Lower lobe of right lung (tissue), 2 donors: ENCODE data around the gene LAMA2. TPM values are rescaled to one million over a fixed set of nuclear protein-coding genes. Genes with fewer than 3 reads are reported as not detected.

Experiments
- ATAC-seq, 2 donors: fragments of 200-7000 bp; cut with Tn5 transposase; one replicate each; pipeline ENCODE4 v1.9.1; 2020 to 2022; ENCODE audit warnings: mild to moderate bottlenecking in 2 of 2, moderate library complexity in 2 of 2
- DNase-seq: peaks from one replicate; pipeline ENCODE4 v3.0.0-alpha.2; 2020
- H3K27ac ChIP-seq: fragments of 200-600 bp; one replicate; pipeline ENCODE4 v1.8.0; 2022
- H3K27me3 ChIP-seq: fragments of 200-600 bp; one replicate; pipeline ENCODE4 v1.8.0; 2022; ENCODE audit warnings: low read depth
- H3K36me3 ChIP-seq: fragments of 200-600 bp; one replicate; pipeline ENCODE4 v1.8.0; 2022; ENCODE audit warnings: mild to moderate bottlenecking
- H3K4me1 ChIP-seq: fragments of 200-600 bp; one replicate; pipeline ENCODE4 v1.8.0; 2022
- H3K4me3 ChIP-seq: fragments of 200-600 bp; one replicate; pipeline ENCODE4 v1.8.0; 2022; ENCODE audit warnings: mild to moderate bottlenecking
- H3K9me3 ChIP-seq: fragments of 200-600 bp; one replicate; pipeline ENCODE4 v1.8.0; 2022
- intact Hi-C: fragments of 100-400 bp; cut with DNase I; formaldehyde crosslinking; loops from one replicate; pipeline ENCODE4 v1.11.0; 2022
- total RNA-seq: library from RNA; stranded (reverse); fragmentation: NEBNext Ultra II Directional; extraction: Animal tissue kit (Norgen Biotek cat#: 25700); gene quantifications from one replicate; pipeline ENCODE4 v1.2.1, GENCODE V29; 2021
- TF ChIP-seq, protein P1 (sequence below): fragments of 200-600 bp; IDR thresholded peaks from one replicate; pipeline ENCODE4 v1.8.0; 2022; ENCODE audit warnings: antibody characterized with exemption, mild to moderate bottlenecking
- donor health status: DM: no; HTN: yes; CAD: no; lungs with severe emphysema.

The LAMA2 gene
- total RNA-seq, 1 donor from 2014 or later, result 49.6 TPM

- no peaks in the 10 kb centered on the region for H3K4me1 ChIP-seq
- ATAC-seq (no peak), DNase-seq (no peak)
- no peak overlapping the region for H3K27ac ChIP-seq
- TF ChIP-seq, protein P1, sequence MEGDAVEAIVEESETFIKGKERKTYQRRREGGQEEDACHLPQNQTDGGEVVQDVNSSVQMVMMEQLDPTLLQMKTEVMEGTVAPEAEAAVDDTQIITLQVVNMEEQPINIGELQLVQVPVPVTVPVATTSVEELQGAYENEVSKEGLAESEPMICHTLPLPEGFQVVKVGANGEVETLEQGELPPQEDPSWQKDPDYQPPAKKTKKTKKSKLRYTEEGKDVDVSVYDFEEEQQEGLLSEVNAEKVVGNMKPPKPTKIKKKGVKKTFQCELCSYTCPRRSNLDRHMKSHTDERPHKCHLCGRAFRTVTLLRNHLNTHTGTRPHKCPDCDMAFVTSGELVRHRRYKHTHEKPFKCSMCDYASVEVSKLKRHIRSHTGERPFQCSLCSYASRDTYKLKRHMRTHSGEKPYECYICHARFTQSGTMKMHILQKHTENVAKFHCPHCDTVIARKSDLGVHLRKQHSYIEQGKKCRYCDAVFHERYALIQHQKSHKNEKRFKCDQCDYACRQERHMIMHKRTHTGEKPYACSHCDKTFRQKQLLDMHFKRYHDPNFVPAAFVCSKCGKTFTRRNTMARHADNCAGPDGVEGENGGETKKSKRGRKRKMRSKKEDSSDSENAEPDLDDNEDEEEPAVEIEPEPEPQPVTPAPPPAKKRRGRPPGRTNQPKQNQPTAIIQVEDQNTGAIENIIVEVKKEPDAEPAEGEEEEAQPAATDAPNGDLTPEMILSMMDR, result no peak
- H3K9me3 ChIP-seq, result no peaks in the 10 kb centered on the region
- H3K36me3 ChIP-seq, result no peaks in the 10 kb centered on the region
- H3K27me3 ChIP-seq, result no peaks in the 10 kb centered on the region
- no peak overlapping the region for H3K4me3 ChIP-seq
- intact Hi-C loops, result no loop called here
These were observed 572.3 kb downstream of the LAMA2 start for GRCh38 chr6:129455126-129455769.

DNA sequence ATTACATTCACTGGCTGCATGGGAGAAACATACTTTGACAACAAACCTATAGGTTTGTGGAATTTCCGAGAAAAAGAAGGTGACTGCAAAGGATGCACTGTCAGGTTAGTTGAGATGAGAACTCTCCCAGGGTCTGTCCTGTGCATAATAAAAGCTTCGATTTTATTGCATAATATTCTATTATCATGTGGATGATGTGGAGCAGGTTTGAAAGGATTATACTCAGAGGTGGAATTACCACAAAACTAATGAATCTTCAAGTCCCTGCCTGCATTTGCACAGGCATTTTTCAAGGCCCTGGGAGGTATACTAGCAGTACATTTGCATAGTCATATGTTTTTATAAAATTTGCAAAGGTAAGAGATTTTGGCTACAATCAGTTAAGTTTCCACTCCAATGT lies 577.3 kb downstream of the LAMA2 start:
- H3K36me3 ChIP-seq, result peaks cover 15% of the 10 kb centered on the region
- no peaks in the 10 kb centered on the region for H3K4me1 ChIP-seq
- TF ChIP-seq, protein P1, result no peak

DNA sequence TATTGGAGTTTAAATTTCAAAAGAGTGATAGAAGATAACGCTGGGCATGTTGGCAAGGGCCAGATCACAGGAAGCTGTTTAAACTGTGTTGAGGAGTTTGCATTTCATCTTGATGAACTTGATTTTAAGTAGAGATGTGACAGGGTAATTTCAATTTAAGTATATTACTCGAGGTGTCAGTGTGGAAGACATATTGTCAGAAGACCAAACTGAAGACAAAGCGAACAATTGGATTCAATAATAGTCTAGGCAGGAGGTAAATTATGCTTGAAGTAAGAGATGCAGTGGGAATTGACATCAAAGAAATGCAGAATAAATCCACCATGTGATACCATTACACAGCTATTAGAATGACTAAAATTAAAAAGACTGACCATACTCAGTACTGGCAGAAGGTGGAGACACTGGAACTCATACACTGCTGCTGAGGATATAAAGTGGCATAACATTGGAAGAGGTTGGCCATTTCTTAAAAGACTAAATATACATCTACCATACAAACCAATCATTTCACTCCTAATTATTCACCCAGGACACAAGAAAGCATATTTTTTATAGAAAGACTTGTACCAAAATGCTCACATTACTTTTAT lies 586.2 kb downstream of the LAMA2 start:
- ATAC-seq (no peak), DNase-seq (no peak)
- Histone ChIP-seq H3K27ac (no peak overlapping the region), H3K36me3 (peaks cover 15% of the 10 kb centered on the region), H3K27me3 (no peaks in the 10 kb centered on the region), H3K9me3 (no peaks in the 10 kb centered on the region), H3K4me1 (no peaks in the 10 kb centered on the region), H3K4me3 (no peak overlapping the region)
- intact Hi-C loops, result no loop called here
- TF ChIP-seq, protein P1, result no peak

More for the DNA sequence above, 577.3 kb downstream of the LAMA2 start:
- no peaks in the 10 kb centered on the region for H3K9me3 ChIP-seq
- intact Hi-C loops, result no loop called here
- ATAC-seq, result no peak
- H3K27me3 ChIP-seq, result no peaks in the 10 kb centered on the region
- DNase-seq, result no peak
- H3K27ac ChIP-seq, result no peak overlapping the region
- no peak overlapping the region for H3K4me3 ChIP-seq

DNA sequence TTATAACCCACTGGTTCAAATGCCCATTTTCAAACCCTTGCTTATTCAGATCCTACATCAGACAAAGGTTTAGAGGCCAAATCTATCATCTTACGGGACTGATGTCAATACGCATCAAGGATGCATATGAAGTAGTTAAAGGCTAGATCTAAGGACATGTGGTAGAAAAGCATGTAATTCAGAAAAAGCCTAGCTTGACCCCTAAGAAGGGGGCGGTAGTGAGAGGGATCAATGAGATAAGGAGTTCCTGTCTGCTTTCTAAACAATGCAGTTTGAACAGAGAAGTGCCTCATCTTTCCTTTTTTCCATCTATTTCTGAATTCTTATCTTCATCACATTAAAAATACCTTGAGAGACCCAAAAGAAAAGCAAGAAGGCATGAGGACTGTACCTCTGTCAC lies 589.3 kb downstream of the LAMA2 start:
- no peak for DNase-seq
- Histone ChIP-seq H3K27me3 (no peaks in the 10 kb centered on the region), H3K27ac (no peak overlapping the region), H3K4me1 (no peaks in the 10 kb centered on the region), H3K36me3 (no peaks in the 10 kb centered on the region), H3K4me3 (no peak overlapping the region), H3K9me3 (no peaks in the 10 kb centered on the region)
- intact Hi-C loops, result no loop called here
- TF ChIP-seq, protein P1, result no peak
- no peak for ATAC-seq

GRCh38 chr6:129473546-129473945 lies 590.6 kb downstream of the LAMA2 start:
- ATAC-seq (no peak), DNase-seq (no peak)
- H3K27me3 ChIP-seq, result no peaks in the 10 kb centered on the region
- no peaks in the 10 kb centered on the region for H3K9me3 ChIP-seq
- no peak overlapping the region for H3K27ac ChIP-seq
- intact Hi-C loops, result no loop called here
- H3K36me3 ChIP-seq, result no peaks in the 10 kb centered on the region
- TF ChIP-seq, protein P1, result no peak
- no peak overlapping the region for H3K4me3 ChIP-seq
- no peaks in the 10 kb centered on the region for H3K4me1 ChIP-seq
